Tibial nerve (tissue), 3 donors: ENCODE results near the gene ZDHHC11.
"Not testable (repeated sequence)": the region's sequence is repeated elsewhere in the genome, so short reads cannot be mapped to it uniquely, and the experiment has no call there.

Source experiments
- CTCF ChIP-seq, 5 experiments: fragments of 200-600 bp in 3 of 5; fragments of 450-650 bp in 2 of 5; sonication (generic) in 3 of 5; IDR thresholded peaks; one replicate each; pipeline ENCODE4 v1.5.1; 2016 to 2019; ENCODE audit warnings: antibody characterized with exemption in 5 of 5, mild to moderate bottlenecking in 3 of 5, moderate library complexity in 2 of 5
- POLR2A ChIP-seq, 2 donors: fragments of 450-650 bp; IDR thresholded peaks; one replicate each; pipeline ENCODE4 v1.6.1; 2017; ENCODE audit warnings: antibody characterized with exemption in 2 of 2, mild to moderate bottlenecking in 2 of 2, moderate library complexity in 2 of 2

GRCh38 chr5:825544-825943 lies 25.2 kb downstream of the ZDHHC11 start:
- not testable (repeated sequence) for TF ChIP-seq POLR2A, CTCF (IDR thresholded peaks at IDR 0.05)
